SK-N-SH (cell line): Measurements from ENCODE around the gene DSTN.

Source experiments
- CTCF ChIP-seq: fragments of 200-600 bp; sonication (generic); IDR thresholded peaks from 2 replicates; pipeline ENCODE4 v1.6.1; 2017; ENCODE audit warnings: antibody characterized with exemption, mild to moderate bottlenecking, moderate library complexity
- ELF1 ChIP-seq: IDR thresholded peaks from 2 replicates; pipeline ENCODE4 v1.4.0; 2012
- EP300 ChIP-seq, 2 experiments: IDR thresholded peaks; 2 replicates each; pipeline versions ENCODE4 v1.4.0 to v1.6.1; 2012; ENCODE audit warnings: borderline replicate concordance in 1 of 2, low read depth in 1 of 2, low read length in 1 of 2
- FOXM1 ChIP-seq: IDR thresholded peaks from 2 replicates; pipeline ENCODE4 v1.4.0; 2012; ENCODE audit warnings: low read depth, mild to moderate bottlenecking
- GABPA ChIP-seq: IDR thresholded peaks from 2 replicates; pipeline ENCODE4 v1.4.0; 2012; ENCODE audit warnings: low read depth, mild to moderate bottlenecking
- GATA2 ChIP-seq: sonication (generic); formaldehyde crosslinking; IDR thresholded peaks from 2 replicates; pipeline ENCODE4 v1.5.0; 2020; ENCODE audit warnings: mild to moderate bottlenecking, missing genetic modification reagents
- IRF3 ChIP-seq: fragments of 150-350 bp; IDR thresholded peaks from 2 replicates; pipeline ENCODE4 v1.6.1; 2016; ENCODE audit warnings: mild to moderate bottlenecking, low read depth, low read length
- POLR2AphosphoS5 ChIP-seq: IDR thresholded peaks from 2 replicates; pipeline ENCODE4 v1.6.1; 2012; ENCODE audit warnings: low read depth, low read length
- RAD21 ChIP-seq: IDR thresholded peaks from 2 replicates; pipeline ENCODE4 v1.6.1; 2012; ENCODE audit warnings: mild to moderate bottlenecking, low read length
- REST ChIP-seq: IDR thresholded peaks from 2 replicates; pipeline ENCODE4 v1.6.1; 2012; ENCODE audit warnings: mild to moderate bottlenecking, low read depth, low read length, moderate library complexity
- TAF1 ChIP-seq: IDR thresholded peaks from 2 replicates; pipeline ENCODE4 v1.6.1; 2012; ENCODE audit warnings: low read depth, mild to moderate bottlenecking, low read length, moderate library complexity, borderline replicate concordance
- USF2 ChIP-seq: fragments of 150-350 bp; IDR thresholded peaks from 2 replicates; pipeline ENCODE4 v1.6.1; 2017; ENCODE audit warnings: antibody characterized with exemption, low read length, low read depth, borderline replicate concordance
- YY1 ChIP-seq: IDR thresholded peaks from 2 replicates; pipeline ENCODE4 v1.4.0; 2012; ENCODE audit warnings: low read depth, mild to moderate bottlenecking
- ZBTB33 ChIP-seq: IDR thresholded peaks from 2 replicates; pipeline ENCODE4 v1.4.0; 2012; ENCODE audit warnings: low read depth, borderline replicate concordance

GRCh38 chr20:17645546-17646208 lies 75.8 kb downstream of the DSTN start:
- TF ChIP-seq CTCF: no peak
- TF ChIP-seq IRF3: no peak
- TF ChIP-seq ZBTB33: no peak
- TF ChIP-seq REST: no peak
- TF ChIP-seq EP300 (IDR thresholded peaks at IDR 0.05; ENCODE audit: borderline replicate concordance in 1 of 2, low read depth in 1 of 2, low read length in 1 of 2): no peak
- TF ChIP-seq TAF1: no peak
- no peak for TF ChIP-seq ELF1
- TF ChIP-seq POLR2AphosphoS5: no peak
- TF ChIP-seq GABPA: no peak
- no peak for TF ChIP-seq RAD21
- no peak for TF ChIP-seq GATA2 (CRISPR knock-in tag)
- TF ChIP-seq FOXM1: no peak
- TF ChIP-seq YY1: no peak
- no peak for TF ChIP-seq USF2
